Caco-2 (cell line): ENCODE results near the gene VPS8. TPM values are rescaled to one million over a fixed set of nuclear protein-coding genes. Genes with fewer than 3 reads are reported as not detected.

Experiments used
- BruUV-seq: library from RNA; stranded (reverse); fragments of 400-500 nt; replicated peaks from 2 replicates; lab custom pipeline; 2021; lab: Mats Ljungman, UMichigan
- CTCF ChIA-PET: fragments of 300-600 bp; sonication (Branson Sonifier 250); formaldehyde crosslinking; loops from one replicate; lab custom pipeline; 2022; ENCODE audit warnings: antibody characterized with exemption; lab: Charles Lee
- POLR2A ChIA-PET: fragments of 300-600 bp; sonication (Branson Sonifier 250); formaldehyde crosslinking; loops from one replicate; lab custom pipeline; 2022; ENCODE audit warnings: antibody characterized with exemption; lab: Charles Lee
- DNase-seq, 2 experiments: peaks; one replicate each; pipeline versions ENCODE4 v3.0.0 to v3.0.0-alpha.2; 2020 to 2022
- H3K27me3 ChIP-seq: replicated peaks from 2 replicates; pipeline ENCODE4 v1.6.0; 2011; ENCODE audit warnings: low read length; ENCODE audit not compliant: control insufficient read depth, insufficient read depth
- H3K36me3 ChIP-seq: 2 replicates; pipeline ENCODE4 v1.5.1; 2011; ENCODE audit warnings: low read length; ENCODE audit not compliant: control insufficient read depth, insufficient read depth
- H3K4me1 ChIP-seq: fragments of 250-450 bp; sonication (Bioruptor Pico); 2 replicates; pipeline ENCODE4 v1.5.1; 2020; ENCODE audit warnings: mild to moderate bottlenecking
- H3K4me3 ChIP-seq: 2 replicates; pipeline ENCODE4 v1.5.1; 2011; ENCODE audit warnings: low read depth, mild to moderate bottlenecking, control low read depth, low read length
- H3K9me3 ChIP-seq: fragments of 250-450 bp; sonication (Bioruptor Pico); 2 replicates; pipeline ENCODE4 v1.5.1; 2020; ENCODE audit warnings: mild to moderate bottlenecking, moderate library complexity
- H3K27ac Mint-ChIP-seq: one replicate; pipeline ENCODE4 v1.8.0; 2022; ENCODE audit warnings: mixed read lengths; ENCODE audit not compliant: unreplicated experiment
- H3K27me3 Mint-ChIP-seq: one replicate; pipeline ENCODE4 v1.8.0; 2022; ENCODE audit warnings: mixed read lengths; ENCODE audit not compliant: insufficient read depth, unreplicated experiment
- H3K36me3 Mint-ChIP-seq: one replicate; pipeline ENCODE4 v1.8.0; 2022; ENCODE audit warnings: mild to moderate bottlenecking, mixed read lengths; ENCODE audit not compliant: insufficient read depth, unreplicated experiment
- H3K4me1 Mint-ChIP-seq: one replicate; pipeline ENCODE4 v1.8.0; 2022; ENCODE audit warnings: low read depth, mixed read lengths; ENCODE audit not compliant: unreplicated experiment
- H3K4me3 Mint-ChIP-seq: one replicate; pipeline ENCODE4 v1.8.0; 2022; ENCODE audit warnings: mild to moderate bottlenecking, moderate library complexity, mixed read lengths; ENCODE audit not compliant: unreplicated experiment
- H3K9me3 Mint-ChIP-seq: one replicate; pipeline ENCODE4 v1.8.0; 2022; ENCODE audit warnings: mixed read lengths; ENCODE audit not compliant: unreplicated experiment
- intact Hi-C: fragments of 100-400 bp; cut with micrococcal nuclease; formaldehyde crosslinking; loops from one replicate; pipeline ENCODE4 v1.10.0; 2022; ENCODE audit not compliant: unreplicated experiment
- total RNA-seq: library from RNA; stranded (reverse); gene quantifications from 2 replicates; pipeline ENCODE4 v1.2.3, GENCODE V29; 2022
- TF ChIP-seq, protein P1 (sequence below), 2 experiments: fragments of 200-600 bp in 1 of 2; IDR thresholded peaks; 1 replicate in 1 of 2; 2 replicates in 1 of 2; pipeline versions ENCODE4 v1.5.1 to v1.8.0; 2011 to 2022; ENCODE audit warnings: antibody characterized with exemption in 1 of 2, control low read depth in 1 of 2, inconsistent platforms in 1 of 2, low read depth in 1 of 2, low read length in 1 of 2, mild to moderate bottlenecking in 1 of 2, moderate library complexity in 1 of 2; ENCODE audit not compliant: insufficient read depth in 1 of 2, severe bottlenecking in 1 of 2, unreplicated experiment in 1 of 2

Gene VPS8
- total RNA-seq, 1 experiment from 2014 or later, result 44.7 TPM

DNA sequence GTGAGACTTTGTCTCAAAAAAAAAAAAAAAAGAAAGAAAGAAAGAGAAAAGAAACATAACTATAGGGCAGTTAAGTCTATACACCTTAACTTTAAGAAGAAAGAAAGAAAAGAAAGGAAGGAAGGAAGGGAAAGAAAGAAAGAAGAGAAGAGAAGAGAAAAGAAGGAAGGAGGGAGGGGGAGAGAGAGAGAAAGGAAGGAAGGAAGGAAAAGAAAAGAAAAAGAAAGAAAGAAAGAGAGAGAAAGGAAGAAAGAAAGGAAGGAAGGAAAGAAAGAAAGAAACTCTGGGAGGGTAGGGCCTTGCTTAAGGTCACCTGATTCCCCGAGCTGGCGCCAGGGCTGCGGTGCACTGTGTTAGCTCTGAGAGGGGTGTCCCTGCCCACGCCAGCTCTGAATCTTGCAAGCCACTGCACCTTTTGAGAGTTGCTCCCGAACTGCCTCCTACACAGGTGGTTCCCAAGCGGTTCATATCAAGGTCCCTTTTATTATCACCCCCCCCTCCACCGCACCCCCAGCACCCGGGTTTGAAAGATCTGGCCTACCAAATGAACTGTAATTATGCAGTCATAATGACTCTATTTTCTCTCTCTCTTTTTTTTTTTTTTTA is 39.2 kb upstream of the VPS8 start:
- ChIA-PET CTCF (interaction anchor here (0.5 kb wide), 1 partner anchor 23 kb away, joined by 3 read pairs; no protein-coding TSS in a partner anchor), POLR2A (no interaction called here)
- Mint-ChIP-seq H3K4me3 (no peak overlapping the region), H3K4me1 (no peaks in the 10 kb centered on the region), H3K27me3 (peaks cover under 1% of the 10 kb centered on the region), H3K27ac (no peak overlapping the region), H3K9me3 (no peaks in the 10 kb centered on the region), H3K36me3 (no peaks in the 10 kb centered on the region)
- Histone ChIP-seq H3K36me3 (no peaks in the 10 kb centered on the region), H3K9me3 (no peaks in the 10 kb centered on the region), H3K4me3 (no peak overlapping the region), H3K27me3 (no peaks in the 10 kb centered on the region), H3K4me1 (no peaks in the 10 kb centered on the region)
- intact Hi-C loops, result no loop called here
- DNase-seq, result no peak
- BruUV-seq, result no TSS peak
- TF ChIP-seq, protein P1, sequence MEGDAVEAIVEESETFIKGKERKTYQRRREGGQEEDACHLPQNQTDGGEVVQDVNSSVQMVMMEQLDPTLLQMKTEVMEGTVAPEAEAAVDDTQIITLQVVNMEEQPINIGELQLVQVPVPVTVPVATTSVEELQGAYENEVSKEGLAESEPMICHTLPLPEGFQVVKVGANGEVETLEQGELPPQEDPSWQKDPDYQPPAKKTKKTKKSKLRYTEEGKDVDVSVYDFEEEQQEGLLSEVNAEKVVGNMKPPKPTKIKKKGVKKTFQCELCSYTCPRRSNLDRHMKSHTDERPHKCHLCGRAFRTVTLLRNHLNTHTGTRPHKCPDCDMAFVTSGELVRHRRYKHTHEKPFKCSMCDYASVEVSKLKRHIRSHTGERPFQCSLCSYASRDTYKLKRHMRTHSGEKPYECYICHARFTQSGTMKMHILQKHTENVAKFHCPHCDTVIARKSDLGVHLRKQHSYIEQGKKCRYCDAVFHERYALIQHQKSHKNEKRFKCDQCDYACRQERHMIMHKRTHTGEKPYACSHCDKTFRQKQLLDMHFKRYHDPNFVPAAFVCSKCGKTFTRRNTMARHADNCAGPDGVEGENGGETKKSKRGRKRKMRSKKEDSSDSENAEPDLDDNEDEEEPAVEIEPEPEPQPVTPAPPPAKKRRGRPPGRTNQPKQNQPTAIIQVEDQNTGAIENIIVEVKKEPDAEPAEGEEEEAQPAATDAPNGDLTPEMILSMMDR (IDR thresholded peaks at IDR 0.05; ENCODE audit: insufficient read depth in 1 of 2, low read depth in 1 of 2, low read length in 1 of 2, severe bottlenecking in 1 of 2, unreplicated experiment in 1 of 2), result no peak

DNA sequence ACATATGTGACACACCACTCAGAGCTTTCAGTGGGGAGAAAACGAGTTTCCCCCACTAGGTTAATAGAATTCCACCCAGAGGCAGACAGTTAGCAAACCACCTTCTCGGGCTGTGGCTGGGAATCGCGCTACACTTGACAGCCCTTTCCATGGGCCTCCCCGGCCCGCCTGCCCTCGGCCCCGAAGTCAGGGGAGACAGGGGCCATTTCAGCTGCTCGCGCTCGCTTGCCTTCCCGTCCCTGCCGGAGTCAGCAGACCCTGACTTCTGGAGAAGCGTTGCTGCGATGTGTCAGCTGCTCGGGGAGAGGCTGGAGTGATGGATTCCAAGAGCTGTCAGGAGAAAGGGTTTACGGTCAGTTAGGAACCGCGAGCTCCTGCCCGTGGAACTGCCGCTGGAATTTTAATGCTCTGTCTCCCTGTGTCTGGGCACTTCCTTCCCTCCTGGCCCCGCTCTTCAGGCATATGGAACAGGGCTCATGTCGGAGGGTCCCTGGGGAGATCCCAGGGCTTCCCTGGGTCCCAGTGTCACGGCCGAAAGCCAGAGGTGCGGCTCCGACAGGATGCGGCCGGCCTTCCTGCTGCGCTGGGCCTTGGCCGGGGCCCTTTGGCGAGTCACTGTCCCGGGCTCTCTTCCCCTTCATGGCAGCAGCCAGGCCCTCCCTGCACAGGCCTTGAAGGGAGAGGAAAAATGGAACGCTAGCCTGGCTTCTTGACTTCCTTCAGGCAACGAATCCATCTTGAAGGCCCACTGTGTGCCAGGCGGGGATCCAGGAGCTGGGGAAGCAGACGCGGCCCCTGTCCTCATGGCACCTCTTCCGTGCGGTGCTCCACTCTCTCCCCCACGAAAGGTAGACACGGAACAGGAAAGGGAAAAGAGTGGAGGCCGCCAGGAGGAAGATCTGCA is 38.4 kb upstream of the VPS8 start:
- Histone ChIP-seq H3K4me3 (no peak overlapping the region), H3K27me3 (no peaks in the 10 kb centered on the region), H3K36me3 (no peaks in the 10 kb centered on the region), H3K4me1 (no peaks in the 10 kb centered on the region), H3K9me3 (no peaks in the 10 kb centered on the region)
- Mint-ChIP-seq H3K9me3 (no peaks in the 10 kb centered on the region), H3K27ac (no peak overlapping the region), H3K4me1 (no peaks in the 10 kb centered on the region), H3K27me3 (peaks cover 3% of the 10 kb centered on the region), H3K4me3 (no peak overlapping the region), H3K36me3 (no peaks in the 10 kb centered on the region)
- POLR2A ChIA-PET, result no interaction called here
- no TSS peak for BruUV-seq
- TF ChIP-seq, protein P1 (IDR thresholded peaks at IDR 0.05; ENCODE audit: insufficient read depth in 1 of 2, low read depth in 1 of 2, low read length in 1 of 2, severe bottlenecking in 1 of 2, unreplicated experiment in 1 of 2), result no peak
- CTCF ChIA-PET, result interaction anchor here (0.5 to 0.9 kb wide), 2 partner anchors 22 to 212 kb away, joined by 3 to 4 read pairs; partner anchors contain the start of gene EPHB3
- intact Hi-C loops, result no loop called here
- DNase-seq, result no peak

DNA sequence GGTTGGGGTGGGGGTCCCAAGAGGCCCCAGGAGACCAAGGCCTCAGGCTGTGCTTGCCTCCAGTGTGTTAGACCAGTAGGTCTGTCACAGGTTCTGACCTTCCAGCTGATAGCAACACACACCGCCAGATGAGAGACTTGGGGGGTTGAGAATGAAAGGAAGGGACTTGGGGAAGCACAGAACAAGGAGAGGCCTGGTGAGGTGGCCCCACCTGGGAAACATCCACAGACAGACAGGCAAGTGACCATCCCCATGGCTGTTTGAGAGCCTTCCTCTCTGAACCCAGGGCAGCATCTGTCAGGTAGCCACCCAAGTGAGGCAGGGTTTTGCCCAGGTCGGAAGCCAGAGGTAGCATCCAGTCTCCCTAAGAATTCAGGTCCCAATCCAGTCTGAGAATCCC is 35.0 kb upstream of the VPS8 start:
- ChIA-PET CTCF (interaction anchor here (0.5 kb wide), 1 partner anchor 234 kb away, joined by 5 read pairs; no protein-coding TSS in a partner anchor), POLR2A (no interaction called here)
- Mint-ChIP-seq H3K4me1 (peaks cover 6% of the 10 kb centered on the region), H3K4me3 (no peak overlapping the region), H3K27me3 (peaks cover 3% of the 10 kb centered on the region), H3K36me3 (no peaks in the 10 kb centered on the region), H3K27ac (no peak overlapping the region), H3K9me3 (no peaks in the 10 kb centered on the region)
- TF ChIP-seq, protein P1 (IDR thresholded peaks at IDR 0.05; ENCODE audit: insufficient read depth in 1 of 2, low read depth in 1 of 2, low read length in 1 of 2, severe bottlenecking in 1 of 2, unreplicated experiment in 1 of 2), result no peak
- H3K36me3 ChIP-seq, result no peaks in the 10 kb centered on the region
- BruUV-seq, result no TSS peak
- no peaks in the 10 kb centered on the region for H3K4me1 ChIP-seq
- H3K9me3 ChIP-seq, result no peaks in the 10 kb centered on the region
- H3K27me3 ChIP-seq, result no peaks in the 10 kb centered on the region
- no peak overlapping the region for H3K4me3 ChIP-seq
- intact Hi-C loops, result loop anchor here (1.0 to 2.0 kb wide), 2 partner anchors 50 to 216 kb away; partner anchors contain the start of gene EPHB3
- DNase-seq, result no peak
